Fibroblast of upper back skin (primary cell): ENCODE data around the gene BRF1.
"Not testable (repeated sequence)": the region's sequence is repeated elsewhere in the genome, so short reads cannot be mapped to it uniquely, and the experiment has no call there.

ENCODE experiments used
- DNase-seq: peaks from one replicate; pipeline ENCODE4 v3.0.0-alpha.2; 2013

The BRF1 gene

GRCh38 chr14:105300542-105301102 lies at the start of gene BRF1:
Gene BRF1, minus strand, starts transcription at chr14:105301001. Its CDS starts 372 bp downstream, at chr14:105300629.
- DNase-seq, result peak; percentile 90

GRCh38 chr14:105349992-105350391 lies 49.2 kb upstream of the BRF1 start:
- no peak for DNase-seq

- no peak for DNase-seq
Measured at GRCh38 chr14:105348945-105349699, 48.3 kb upstream of the BRF1 start.

GRCh38 chr14:105348169-105348944 lies 47.6 kb upstream of the BRF1 start:
- DNase-seq, result no peak

- no peak for DNase-seq
Measured at GRCh38 chr14:105347587-105347968, 46.8 kb upstream of the BRF1 start.

- no peak for DNase-seq
Measured at GRCh38 chr14:105346876-105347586, 46.2 kb upstream of the BRF1 start.

GRCh38 chr14:105346200-105346533 lies 45.4 kb upstream of the BRF1 start:
- DNase-seq, result no peak

- peak; percentile 26 for DNase-seq
Measured at GRCh38 chr14:105343194-105343593, 42.4 kb upstream of the BRF1 start.

- no peak for DNase-seq
Measured at GRCh38 chr14:105340821-105341733, 40.3 kb upstream of the BRF1 start.

- no peak for DNase-seq
Measured at GRCh38 chr14:105337966-105338741, 37.4 kb upstream of the BRF1 start.

GRCh38 chr14:105337433-105337832 lies 36.6 kb upstream of the BRF1 start:
- no peak for DNase-seq

GRCh38 chr14:105336477-105337287 lies 35.9 kb upstream of the BRF1 start:
- DNase-seq, result no peak

GRCh38 chr14:105335735-105336476 lies 35.1 kb upstream of the BRF1 start:
- no peak for DNase-seq

- DNase-seq, result not testable (repeated sequence)
Measured at GRCh38 chr14:105335231-105335542, 34.4 kb upstream of the BRF1 start.

- no peak for DNase-seq
Measured at GRCh38 chr14:105334383-105335230, 33.8 kb upstream of the BRF1 start.

GRCh38 chr14:105333613-105334364 lies 33.0 kb upstream of the BRF1 start:
- no peak for DNase-seq

GRCh38 chr14:105333020-105333490 lies 32.3 kb upstream of the BRF1 start:
- no peak for DNase-seq

GRCh38 chr14:105332350-105332874 lies 31.6 kb upstream of the BRF1 start:
- no peak for DNase-seq
